T-helper 17 cell (primary cell): Measurements from ENCODE around the gene INSRR. TPM values are rescaled to one million over a fixed set of nuclear protein-coding genes. Genes with fewer than 3 reads are reported as not detected.

ENCODE experiments used
- ATAC-seq: fragments of 150-1000 bp; cut with Tn5 transposase; 2 replicates; pipeline ENCODE4 v1.10.0; 2021; ENCODE audit warnings: mild to moderate bottlenecking, moderate library complexity
- DNase-seq, 3 donors: peaks; one replicate each; pipeline versions ENCODE4 v3.0.0 to v3.0.0-alpha.2; 2020 to 2021
- H3K9me3 ChIP-seq: one replicate; pipeline ENCODE4 v1.7.0; 2013; ENCODE audit warnings: low read length, mild to moderate bottlenecking; ENCODE audit not compliant: control insufficient read depth, poor library complexity, severe bottlenecking
- H3K27ac Mint-ChIP-seq: one replicate; pipeline ENCODE4 v1.8.0; 2022; ENCODE audit warnings: mild to moderate bottlenecking, moderate library complexity, mixed read lengths
- H3K27me3 Mint-ChIP-seq: one replicate; pipeline ENCODE4 v1.8.0; 2022; ENCODE audit warnings: mixed read lengths
- H3K36me3 Mint-ChIP-seq: one replicate; pipeline ENCODE4 v1.8.0; 2022; ENCODE audit warnings: low read depth, mixed read lengths
- H3K4me1 Mint-ChIP-seq: one replicate; pipeline ENCODE4 v1.8.0; 2022; ENCODE audit warnings: mild to moderate bottlenecking, mixed read lengths
- H3K4me3 Mint-ChIP-seq: one replicate; pipeline ENCODE4 v1.8.0; 2022; ENCODE audit warnings: mild to moderate bottlenecking, moderate library complexity, mixed read lengths
- total RNA-seq, 4 donors: library from RNA in 2 of 4; stranded (reverse) in 2 of 4; gene quantifications; one replicate each; pipeline ENCODE4 v1.2.3 and lab custom pipeline; 2022 to 2026

Gene INSRR
- total RNA-seq, 2 donors from 2014 or later: not detected

DNA sequence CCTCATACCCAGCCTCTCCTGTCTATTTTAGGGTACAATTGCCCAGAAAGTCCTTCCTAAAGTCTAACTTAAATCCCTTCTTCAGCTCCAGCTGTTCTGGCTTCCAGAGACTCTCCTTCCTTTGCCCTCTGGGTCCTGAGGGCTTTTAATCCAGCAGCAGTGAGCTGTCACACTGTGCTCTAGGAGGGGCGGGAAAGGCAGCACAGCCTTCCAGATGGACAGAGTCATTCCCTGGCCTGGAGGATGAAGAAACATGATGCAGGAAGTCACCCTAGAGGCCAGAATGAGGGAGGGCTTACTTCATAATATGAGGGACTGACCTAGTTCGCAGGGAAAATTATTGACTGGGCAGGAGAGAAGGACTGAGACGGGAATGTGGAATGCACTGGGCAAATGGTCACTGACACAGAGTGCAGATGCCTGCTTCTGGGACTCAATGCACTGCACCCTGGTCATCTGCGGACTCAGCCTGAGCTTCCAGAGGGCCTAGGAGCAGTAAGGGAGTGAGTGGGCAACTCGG is 43.5 kb downstream of the INSRR start:
- DNase-seq: no peak
- peak overlapping the region; percentile 95 for H3K4me3 Mint-ChIP-seq
- H3K27me3 Mint-ChIP-seq: no peaks in the 10 kb centered on the region
- no peaks in the 10 kb centered on the region for H3K9me3 ChIP-seq
- H3K27ac Mint-ChIP-seq: peak overlapping the region; percentile 99
- H3K4me1 Mint-ChIP-seq: peaks cover 58% of the 10 kb centered on the region
- peaks cover 20% of the 10 kb centered on the region for H3K36me3 Mint-ChIP-seq
- no peak for ATAC-seq

DNA sequence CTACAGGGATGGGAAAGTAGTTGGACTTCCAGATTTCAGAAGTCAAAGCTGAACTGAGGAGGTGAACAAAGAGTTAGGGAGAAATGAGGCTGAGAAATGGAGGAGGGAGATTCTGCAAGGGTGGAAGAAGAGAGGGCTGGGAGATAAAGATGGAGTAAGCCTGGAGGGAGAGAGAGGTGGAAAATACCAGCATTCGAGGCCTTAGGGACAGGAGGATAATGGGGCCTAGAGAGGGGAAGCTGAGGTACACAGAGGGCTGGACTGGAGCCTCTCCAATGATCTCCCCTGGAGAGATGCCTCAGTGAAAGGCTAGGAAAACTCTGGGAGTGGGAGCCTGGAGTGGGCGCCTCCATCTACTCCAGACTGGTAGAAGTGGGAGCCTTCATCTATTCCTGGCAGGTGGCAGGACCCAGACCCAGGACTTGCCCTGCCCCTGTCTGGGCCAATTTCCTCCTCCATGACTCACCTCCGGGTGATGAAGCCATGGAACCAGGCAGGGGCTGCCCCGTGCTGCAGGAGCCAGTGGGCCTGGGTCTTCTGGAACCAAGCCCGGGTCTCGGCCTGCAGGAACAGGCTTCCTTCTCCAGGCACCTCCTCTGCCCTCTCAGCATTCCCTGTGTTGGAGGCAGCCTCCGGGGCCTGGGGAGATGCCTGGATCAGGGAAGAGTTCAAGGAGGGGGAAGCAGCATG is 44.2 kb downstream of the INSRR start:
- DNase-seq (peak in 2 of 3 donors; percentile 44 to 63), ATAC-seq (no peak)
- Mint-ChIP-seq H3K36me3 (peaks cover 20% of the 10 kb centered on the region), H3K27ac (peak overlapping the region; percentile 99), H3K4me3 (peak overlapping the region; percentile 95), H3K27me3 (no peaks in the 10 kb centered on the region), H3K4me1 (peaks cover 58% of the 10 kb centered on the region)
- no peaks in the 10 kb centered on the region for H3K9me3 ChIP-seq

DNA sequence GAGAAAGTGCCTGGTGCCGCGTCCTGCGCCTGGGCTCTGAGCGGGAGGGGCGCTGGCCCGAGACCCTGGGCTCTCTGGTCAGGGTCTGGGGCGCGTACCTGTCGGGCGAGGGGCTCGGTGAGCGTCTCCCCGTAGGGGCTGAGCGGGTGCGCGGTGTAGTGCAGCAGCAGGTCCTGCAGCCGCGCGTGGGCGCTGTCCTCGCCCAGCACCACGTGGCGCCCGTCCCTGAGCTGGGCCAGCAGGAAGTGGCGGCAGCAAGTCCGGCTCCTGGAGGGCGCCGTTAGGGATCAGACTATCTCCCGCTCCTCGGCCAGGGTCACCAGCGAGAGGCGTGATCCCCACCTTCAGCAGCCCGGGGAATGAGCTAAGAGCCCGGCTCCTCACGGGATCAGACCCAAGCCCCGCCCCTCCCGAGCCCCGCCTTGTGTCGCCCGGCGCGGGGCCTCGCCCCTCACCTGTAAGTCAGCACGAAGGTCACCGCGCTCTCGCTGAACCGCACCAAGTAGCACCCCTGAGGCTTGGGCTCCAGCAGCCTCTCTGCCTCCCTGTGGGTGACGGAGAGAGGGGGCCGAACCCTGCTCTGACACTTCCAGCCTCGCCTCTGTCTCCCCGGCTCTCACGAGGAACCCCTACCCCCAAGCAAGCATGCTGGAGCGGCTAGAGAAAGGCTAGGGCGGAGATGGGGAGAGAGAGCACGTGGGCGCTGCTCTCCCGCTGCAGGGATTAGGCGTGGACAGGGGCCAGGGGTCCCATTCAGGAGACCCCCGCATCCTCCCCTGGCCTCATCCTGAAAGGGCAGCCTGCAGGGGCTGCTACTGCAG is 45.0 kb downstream of the INSRR start:
- no peaks in the 10 kb centered on the region for H3K9me3 ChIP-seq
- Mint-ChIP-seq H3K36me3 (peaks cover 20% of the 10 kb centered on the region), H3K27ac (peak overlapping the region; percentile 99), H3K4me3 (peak overlapping the region; percentile 95), H3K27me3 (no peaks in the 10 kb centered on the region), H3K4me1 (peaks cover 61% of the 10 kb centered on the region)
- peak; percentile 59 to 76 (median 73) for DNase-seq
- peak; percentile 48 for ATAC-seq

DNA sequence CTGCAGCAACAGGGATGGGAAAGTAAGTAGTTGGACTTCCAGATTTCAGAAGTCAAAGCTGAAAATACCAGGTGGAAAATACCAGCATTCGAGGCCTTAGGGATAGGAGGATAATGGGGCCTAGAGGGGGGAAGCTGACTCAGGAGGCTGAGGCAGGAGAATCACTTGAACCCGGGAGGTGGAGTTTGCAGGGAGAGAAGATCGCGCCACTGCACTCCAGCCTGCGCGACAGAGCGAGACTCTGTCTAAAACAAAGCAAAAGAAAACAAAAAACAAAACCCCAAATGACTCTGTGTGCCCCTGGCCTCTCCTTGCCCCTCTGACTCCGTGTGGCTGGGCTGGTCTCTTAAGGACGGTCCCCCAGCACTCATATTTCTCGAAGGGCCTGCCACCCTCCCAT is 45.6 kb downstream of the INSRR start:
- Mint-ChIP-seq H3K4me3 (peak overlapping the region; percentile 95), H3K27me3 (no peaks in the 10 kb centered on the region), H3K27ac (peak overlapping the region; percentile 99), H3K36me3 (peaks cover 20% of the 10 kb centered on the region), H3K4me1 (peaks cover 66% of the 10 kb centered on the region)
- H3K9me3 ChIP-seq: no peaks in the 10 kb centered on the region
- ATAC-seq: no peak
- no peak for DNase-seq

DNA sequence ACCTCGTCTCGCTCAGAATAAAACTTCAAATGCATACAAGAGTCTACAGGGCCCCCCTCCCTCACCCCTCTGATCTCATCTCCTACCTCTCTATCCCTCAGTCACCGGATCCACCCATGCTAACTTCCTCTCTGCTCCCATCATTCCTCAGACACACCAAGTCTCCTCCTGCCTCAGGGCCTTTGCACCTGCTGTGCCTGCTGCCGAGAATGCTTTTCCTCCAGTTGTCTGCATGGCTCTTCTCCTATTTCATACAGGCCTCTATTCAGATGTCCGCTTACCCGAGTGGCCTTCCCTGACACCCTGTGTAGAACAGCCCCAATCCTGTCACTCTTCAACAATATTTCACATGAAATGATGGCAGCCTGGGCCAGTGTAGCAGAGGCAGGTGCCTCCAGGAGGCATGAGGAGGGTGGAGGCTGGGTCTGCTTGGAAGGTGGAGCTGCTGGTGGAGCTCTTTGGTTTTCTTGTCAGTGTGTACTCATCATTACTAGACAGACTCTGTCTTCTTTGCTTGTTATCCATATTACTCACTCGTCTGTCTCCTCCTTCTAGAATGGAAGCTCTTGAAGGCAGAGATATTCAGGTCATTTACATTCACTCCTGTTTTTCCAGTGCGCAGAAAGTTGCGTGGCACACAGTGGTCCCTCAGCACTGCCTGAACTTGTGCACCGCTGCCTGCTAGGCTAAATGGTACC is 46.5 kb downstream of the INSRR start:
- ATAC-seq (no peak), DNase-seq (no peak)
- Mint-ChIP-seq H3K27me3 (no peaks in the 10 kb centered on the region), H3K4me1 (peaks cover 71% of the 10 kb centered on the region), H3K4me3 (peak overlapping the region; percentile 95), H3K27ac (peak overlapping the region; percentile 99), H3K36me3 (peaks cover 22% of the 10 kb centered on the region)
- H3K9me3 ChIP-seq: no peaks in the 10 kb centered on the region

DNA sequence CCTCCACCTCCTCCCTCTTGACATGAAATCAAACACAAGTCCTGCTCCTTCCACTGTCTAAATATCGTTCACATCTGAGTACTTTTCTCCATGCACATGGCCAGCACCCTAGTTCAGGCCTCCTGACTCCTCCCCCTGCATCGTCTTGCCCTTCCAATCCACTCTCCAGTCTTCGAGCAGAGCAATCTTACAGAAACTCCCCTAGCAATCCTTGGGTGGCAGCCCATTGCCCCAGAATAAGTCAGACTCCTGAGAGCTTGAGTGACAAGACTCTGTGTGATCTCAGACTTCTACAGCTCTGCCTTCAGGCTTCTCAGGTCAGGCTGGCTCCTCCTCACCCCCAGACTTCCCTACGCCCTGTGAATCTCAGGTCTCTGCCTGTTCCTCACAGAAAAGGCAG is 47.7 kb downstream of the INSRR start:
- Mint-ChIP-seq H3K27me3 (no peaks in the 10 kb centered on the region), H3K27ac (peak overlapping the region; percentile 99), H3K36me3 (peaks cover 19% of the 10 kb centered on the region), H3K4me3 (peak overlapping the region; percentile 95), H3K4me1 (peaks cover 64% of the 10 kb centered on the region)
- DNase-seq: no peak
- no peak for ATAC-seq
- H3K9me3 ChIP-seq: no peaks in the 10 kb centered on the region

DNA sequence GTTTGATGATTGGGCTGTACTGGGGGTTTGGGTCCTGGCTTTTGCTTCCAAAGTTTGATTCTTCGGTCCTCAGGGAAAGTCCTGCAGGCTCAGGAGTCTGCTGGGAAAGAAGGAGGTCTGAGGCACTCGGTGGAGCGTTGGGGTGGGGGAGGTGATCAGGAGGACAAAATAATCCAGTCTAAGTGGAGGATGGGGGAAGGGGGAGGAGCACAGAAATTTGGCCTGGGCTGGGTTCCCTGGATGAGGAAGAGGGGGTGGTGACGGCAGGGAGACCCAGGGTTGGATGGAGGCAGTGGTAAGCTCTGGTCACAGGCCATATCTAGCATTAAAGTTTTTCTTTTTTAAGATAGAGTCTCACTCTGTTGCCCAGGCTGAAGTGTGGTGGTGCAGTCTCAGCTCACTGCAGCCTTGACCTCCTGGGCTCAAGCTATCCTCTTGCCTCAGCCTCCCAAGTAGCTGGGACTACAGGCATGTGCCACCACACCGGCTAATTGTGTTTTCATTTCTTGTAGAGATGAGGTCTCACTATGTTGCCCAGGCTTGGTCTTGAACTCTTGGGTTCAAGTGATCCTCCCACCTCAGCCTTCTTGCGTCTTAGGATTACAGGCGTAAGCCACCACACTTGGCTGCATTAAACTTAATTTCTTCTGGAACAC is 49.1 kb downstream of the INSRR start:
- ATAC-seq (no peak), DNase-seq (no peak)
- Mint-ChIP-seq H3K4me3 (no peak overlapping the region), H3K27me3 (no peaks in the 10 kb centered on the region), H3K4me1 (peaks cover 59% of the 10 kb centered on the region), H3K36me3 (peaks cover 19% of the 10 kb centered on the region), H3K27ac (peak overlapping the region; percentile 94)
- no peaks in the 10 kb centered on the region for H3K9me3 ChIP-seq

DNA sequence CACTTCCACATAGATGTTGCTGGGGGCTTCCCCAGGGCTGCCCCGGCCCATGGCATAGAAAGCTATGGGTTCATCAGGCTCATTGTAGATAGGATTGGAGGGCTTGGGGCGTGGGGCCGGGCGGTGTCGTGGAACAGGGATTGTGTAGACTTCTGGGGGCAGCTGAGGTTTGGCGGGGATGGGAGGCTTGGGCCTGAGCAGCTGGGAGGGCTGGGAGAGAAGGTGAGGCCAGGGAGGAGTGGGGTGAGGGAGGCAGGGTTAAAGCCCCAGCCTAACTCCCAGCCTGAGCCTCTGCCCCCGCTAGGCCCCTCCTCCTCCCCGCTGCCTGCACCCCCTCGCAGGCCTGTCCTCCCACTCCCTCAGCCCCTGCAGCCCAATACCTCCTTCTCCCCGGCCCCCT is 49.6 kb downstream of the INSRR start:
- Mint-ChIP-seq H3K4me3 (peak overlapping the region; percentile 28), H3K27ac (peak overlapping the region; percentile 94), H3K36me3 (peaks cover 16% of the 10 kb centered on the region), H3K27me3 (no peaks in the 10 kb centered on the region), H3K4me1 (peaks cover 60% of the 10 kb centered on the region)
- ATAC-seq (no peak), DNase-seq (no peak)
- H3K9me3 ChIP-seq: no peaks in the 10 kb centered on the region

DNA sequence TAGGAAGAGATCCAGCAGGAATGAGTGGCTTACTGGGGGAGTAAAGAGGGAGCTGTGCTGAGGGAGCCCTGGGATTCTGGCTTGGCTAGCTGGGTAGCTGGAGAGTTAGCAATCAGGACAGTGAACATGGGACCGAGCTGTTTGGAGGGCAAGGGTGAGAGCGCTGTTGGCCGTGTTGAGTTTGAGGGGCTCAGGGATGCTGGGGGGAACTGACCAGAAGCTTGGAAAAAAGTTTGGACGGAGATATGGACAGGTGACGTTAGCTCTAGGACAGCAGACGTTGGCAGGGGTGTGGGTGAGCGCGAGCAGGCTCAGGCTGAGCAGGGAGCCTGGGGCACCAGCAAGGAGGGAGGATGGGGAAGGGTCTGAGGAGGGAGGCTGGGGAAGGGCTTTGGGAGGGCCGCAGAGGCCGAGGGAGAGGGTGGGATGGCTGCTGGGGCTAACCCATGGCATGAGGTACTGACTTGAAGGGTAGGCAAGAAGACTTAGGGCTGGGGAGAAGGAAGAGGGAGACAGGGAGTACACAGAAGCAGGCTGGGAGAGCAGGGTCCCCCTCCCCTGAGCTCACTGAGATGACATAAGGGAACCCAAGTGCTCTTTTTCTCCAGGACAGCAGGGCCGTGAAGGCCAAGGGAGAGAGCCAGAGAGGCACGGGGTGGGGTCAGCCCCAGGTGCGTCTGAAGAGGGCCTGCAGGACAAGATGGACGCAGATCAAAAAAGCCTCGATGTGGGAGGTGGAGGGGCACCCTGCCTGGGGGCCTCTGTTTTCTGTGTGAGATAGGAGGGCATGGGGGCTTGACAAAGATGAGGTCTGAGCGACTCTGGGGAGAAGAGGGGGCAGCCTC is 50.5 kb downstream of the INSRR start:
- DNase-seq: no peak
- peaks cover 58% of the 10 kb centered on the region for H3K4me1 Mint-ChIP-seq

DNA sequence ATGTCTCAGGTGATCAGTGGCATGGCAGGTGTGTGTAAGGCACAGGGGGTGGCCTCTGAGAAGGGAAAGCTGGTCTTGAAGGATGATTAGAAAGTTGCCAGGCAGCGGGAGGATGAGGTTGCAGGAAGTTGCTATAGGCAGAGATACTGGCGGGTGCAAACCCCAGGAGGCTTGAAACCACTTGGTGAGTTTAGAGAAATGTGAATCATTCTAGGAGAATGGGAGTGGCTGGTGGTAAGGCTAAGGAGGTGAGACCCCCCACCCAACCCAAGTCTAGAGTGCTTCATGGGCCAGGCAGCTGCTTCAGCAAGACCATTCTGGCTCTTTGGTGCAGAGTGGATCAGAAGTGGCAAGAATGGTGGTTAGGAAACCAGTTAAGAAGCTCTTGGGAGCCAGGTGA is 51.3 kb downstream of the INSRR start:
- H3K9me3 ChIP-seq: no peaks in the 10 kb centered on the region
- DNase-seq: no peak
- Mint-ChIP-seq H3K27me3 (no peaks in the 10 kb centered on the region), H3K4me3 (peak overlapping the region; percentile 79), H3K27ac (peak overlapping the region; percentile 94), H3K4me1 (peaks cover 56% of the 10 kb centered on the region), H3K36me3 (peaks cover 16% of the 10 kb centered on the region)
- ATAC-seq: peak; percentile 10

More for the DNA sequence above, 50.5 kb downstream of the INSRR start:
- Mint-ChIP-seq H3K27ac (peak overlapping the region; percentile 94), H3K36me3 (peaks cover 16% of the 10 kb centered on the region), H3K27me3 (no peaks in the 10 kb centered on the region), H3K4me3 (peak overlapping the region; percentile 79)
- no peak for ATAC-seq
- no peaks in the 10 kb centered on the region for H3K9me3 ChIP-seq

DNA sequence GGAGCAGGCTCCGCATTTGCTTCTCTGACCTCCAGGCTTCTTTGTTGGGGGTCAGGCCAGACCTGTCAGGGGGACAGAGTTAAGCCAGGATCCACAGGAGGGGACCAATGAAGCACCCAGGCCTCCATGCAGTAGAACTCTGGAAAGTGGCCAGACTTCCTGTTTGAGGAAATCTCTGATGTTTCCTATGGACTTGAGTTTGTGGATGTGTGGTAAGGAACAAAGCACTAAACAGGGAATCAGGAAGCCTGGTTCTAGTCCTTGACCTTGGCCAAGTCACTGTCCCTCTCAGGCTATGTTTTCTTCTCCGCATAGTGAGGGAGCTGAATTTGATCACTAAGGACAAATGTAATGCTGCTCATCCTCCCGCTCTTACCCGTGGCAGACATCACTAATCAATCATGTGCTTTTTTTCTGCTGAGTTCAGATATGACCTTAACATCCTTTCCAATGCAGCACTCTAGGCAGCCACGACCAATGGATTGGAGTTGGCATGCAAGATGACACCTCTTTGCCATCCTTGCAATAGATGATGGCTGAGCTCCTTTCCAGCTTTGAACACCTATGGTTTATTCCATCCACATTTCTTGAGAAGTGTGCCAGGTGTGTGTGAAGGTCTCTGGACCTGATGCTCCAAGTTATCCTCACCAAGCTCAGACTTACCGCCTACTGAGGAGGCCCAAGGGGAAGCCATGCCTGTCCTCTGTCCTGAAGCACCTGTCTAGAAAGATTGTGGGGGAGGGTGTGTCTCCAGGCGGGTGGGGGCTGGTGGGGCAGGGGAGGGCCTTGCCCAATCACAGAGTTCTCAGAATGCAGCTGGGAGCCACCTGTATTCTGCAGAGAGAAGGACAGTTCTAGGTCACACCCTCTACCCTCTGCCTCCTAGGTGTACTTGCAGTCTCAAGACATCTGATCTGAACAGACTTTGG is 52.1 kb downstream of the INSRR start:
- H3K9me3 ChIP-seq: no peaks in the 10 kb centered on the region
- peaks cover 56% of the 10 kb centered on the region for H3K4me1 Mint-ChIP-seq
- DNase-seq: no peak
- H3K4me3 Mint-ChIP-seq: peak overlapping the region; percentile 79
- H3K27ac Mint-ChIP-seq: peak overlapping the region; percentile 94
- H3K36me3 Mint-ChIP-seq: peaks cover 8% of the 10 kb centered on the region
- H3K27me3 Mint-ChIP-seq: no peaks in the 10 kb centered on the region
- ATAC-seq: peak; percentile 10
